ENCODE measurements around the gene CLIP4.

The CLIP4 gene

GRCh38 chr2:29223851-29224692 lies 108.9 kb downstream of the CLIP4 start:
- no peak for FAIRE-seq

- no peak for FAIRE-seq
Measured at GRCh38 chr2:29224693-29225551, 109.7 kb downstream of the CLIP4 start.

GRCh38 chr2:29225814-29226213 lies 110.6 kb downstream of the CLIP4 start:
- no peak for FAIRE-seq

GRCh38 chr2:29226375-29226774 lies 111.2 kb downstream of the CLIP4 start:
- FAIRE-seq: no peak

GRCh38 chr2:29226808-29227207 lies 111.6 kb downstream of the CLIP4 start:
- FAIRE-seq: no peak

- no peak for FAIRE-seq
Measured at GRCh38 chr2:29227935-29228675, 112.9 kb downstream of the CLIP4 start.

GRCh38 chr2:29228947-29229346 lies 113.7 kb downstream of the CLIP4 start:
- no peak for FAIRE-seq

- no peak for FAIRE-seq
Measured at GRCh38 chr2:29229640-29230039, 114.4 kb downstream of the CLIP4 start.

GRCh38 chr2:29232041-29232440 lies 116.8 kb downstream of the CLIP4 start:
- FAIRE-seq: no peak

- FAIRE-seq: no peak
Measured at GRCh38 chr2:29233428-29233827, 118.2 kb downstream of the CLIP4 start.

GRCh38 chr2:29235411-29235810 lies 120.2 kb downstream of the CLIP4 start:
- FAIRE-seq: no peak

- FAIRE-seq: no peak
Measured at GRCh38 chr2:29236074-29236473, 120.9 kb downstream of the CLIP4 start.

- FAIRE-seq: no peak
Measured at GRCh38 chr2:29238497-29238896, 123.3 kb downstream of the CLIP4 start.
